Subcutaneous adipose tissue (tissue), 4 donors: Measurements from ENCODE around the gene ELOB. TPM values are rescaled to one million over a fixed set of nuclear protein-coding genes. Genes with fewer than 3 reads are reported as not detected.

Source experiments
- small RNA-seq: library from RNA; depleted of rRNA; stranded (forward); fragments of <200 nt; gene quantifications from one replicate; pipeline ENCODE3, GENCODE V24; 2016
- total RNA-seq, 4 donors: library from RNA; depleted of rRNA; stranded (reverse); fragments of >200 nt; gene quantifications; one replicate each; pipeline ENCODE4 v1.1.0, GENCODE V29; 2016
- TF ChIP-seq, protein P1 (sequence below): fragments of 450-650 bp; IDR thresholded peaks from one replicate; pipeline ENCODE4 v1.5.1; 2016; ENCODE audit warnings: low read depth, mild to moderate bottlenecking, control low read depth, antibody characterized with exemption, moderate library complexity

The ELOB gene
- total RNA-seq, 4 donors from 2014 or later, result 264 to 371 (median 280) TPM

DNA sequence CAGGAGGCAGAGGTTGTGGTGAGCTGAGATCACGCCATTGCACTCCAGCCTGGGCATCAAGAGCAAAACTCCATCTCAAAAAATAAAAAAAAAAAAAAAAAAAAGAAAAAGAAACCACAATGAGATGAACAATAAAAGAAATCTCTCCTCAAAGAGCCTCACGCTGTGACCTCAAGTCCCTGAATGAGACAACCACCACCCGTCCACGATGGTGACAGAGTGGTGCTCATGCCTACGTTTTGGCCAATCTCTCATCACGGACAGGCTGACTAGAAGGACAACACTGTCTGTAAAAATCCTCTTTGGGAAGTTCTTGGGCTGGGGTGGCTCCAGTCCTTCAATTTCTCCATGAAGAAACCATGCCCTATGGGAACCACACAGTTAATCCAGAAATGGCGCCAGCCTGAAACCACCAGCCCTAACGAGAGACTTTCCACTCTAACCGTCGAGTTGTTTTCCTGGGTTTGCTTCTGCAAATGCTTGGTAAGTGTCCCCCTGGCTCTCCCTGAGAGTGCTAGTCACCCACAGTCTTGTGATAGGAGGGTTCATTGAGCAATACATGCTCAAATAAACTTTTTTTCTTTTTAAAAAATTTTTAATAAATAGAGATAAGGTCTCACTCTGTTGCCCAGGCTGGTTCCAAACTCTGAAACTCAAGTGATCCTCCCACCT lies 42.1 kb downstream of the ELOB start:
- TF ChIP-seq, protein P1, sequence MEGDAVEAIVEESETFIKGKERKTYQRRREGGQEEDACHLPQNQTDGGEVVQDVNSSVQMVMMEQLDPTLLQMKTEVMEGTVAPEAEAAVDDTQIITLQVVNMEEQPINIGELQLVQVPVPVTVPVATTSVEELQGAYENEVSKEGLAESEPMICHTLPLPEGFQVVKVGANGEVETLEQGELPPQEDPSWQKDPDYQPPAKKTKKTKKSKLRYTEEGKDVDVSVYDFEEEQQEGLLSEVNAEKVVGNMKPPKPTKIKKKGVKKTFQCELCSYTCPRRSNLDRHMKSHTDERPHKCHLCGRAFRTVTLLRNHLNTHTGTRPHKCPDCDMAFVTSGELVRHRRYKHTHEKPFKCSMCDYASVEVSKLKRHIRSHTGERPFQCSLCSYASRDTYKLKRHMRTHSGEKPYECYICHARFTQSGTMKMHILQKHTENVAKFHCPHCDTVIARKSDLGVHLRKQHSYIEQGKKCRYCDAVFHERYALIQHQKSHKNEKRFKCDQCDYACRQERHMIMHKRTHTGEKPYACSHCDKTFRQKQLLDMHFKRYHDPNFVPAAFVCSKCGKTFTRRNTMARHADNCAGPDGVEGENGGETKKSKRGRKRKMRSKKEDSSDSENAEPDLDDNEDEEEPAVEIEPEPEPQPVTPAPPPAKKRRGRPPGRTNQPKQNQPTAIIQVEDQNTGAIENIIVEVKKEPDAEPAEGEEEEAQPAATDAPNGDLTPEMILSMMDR, result no peak

DNA sequence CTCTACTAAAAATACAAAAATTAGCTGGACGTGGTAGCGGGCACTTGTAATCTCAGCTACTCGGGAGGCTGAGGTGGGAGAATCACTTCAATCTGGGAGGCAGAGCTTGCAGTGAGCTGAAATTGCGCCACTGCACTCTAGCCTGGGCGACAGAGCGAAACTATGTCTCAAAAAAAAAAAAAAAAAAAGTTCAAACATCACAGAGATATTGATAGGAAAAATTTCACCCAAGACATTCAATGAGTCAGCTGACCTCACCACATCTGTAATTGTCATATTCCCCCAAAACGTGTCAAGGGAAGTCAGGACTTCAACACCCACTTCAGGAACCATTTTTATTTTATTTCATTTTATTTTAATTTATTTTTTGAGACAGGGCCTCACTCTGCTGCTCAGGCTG lies 49.0 kb downstream of the ELOB start:
- TF ChIP-seq, protein P1, result no peak

DNA sequence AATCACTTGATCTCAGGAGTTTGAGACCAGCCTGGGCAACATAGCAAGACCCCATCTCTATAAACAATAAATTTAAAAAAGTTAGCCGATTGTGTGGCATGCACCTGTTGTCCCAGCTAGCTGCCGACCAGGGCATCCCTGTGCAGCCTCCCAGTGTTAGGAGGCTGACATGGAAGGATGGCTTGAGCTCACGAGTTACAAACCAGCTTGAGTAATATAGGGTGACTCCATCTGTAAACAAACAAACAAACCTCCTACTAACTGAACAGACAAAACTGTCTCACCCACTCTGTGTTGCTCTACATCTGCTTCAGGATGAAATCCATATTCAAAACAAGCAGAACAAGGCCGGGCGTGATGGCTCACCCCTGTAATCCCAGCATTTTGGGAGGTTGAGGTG lies 50.2 kb downstream of the ELOB start:
- TF ChIP-seq, protein P1, result no peak

DNA sequence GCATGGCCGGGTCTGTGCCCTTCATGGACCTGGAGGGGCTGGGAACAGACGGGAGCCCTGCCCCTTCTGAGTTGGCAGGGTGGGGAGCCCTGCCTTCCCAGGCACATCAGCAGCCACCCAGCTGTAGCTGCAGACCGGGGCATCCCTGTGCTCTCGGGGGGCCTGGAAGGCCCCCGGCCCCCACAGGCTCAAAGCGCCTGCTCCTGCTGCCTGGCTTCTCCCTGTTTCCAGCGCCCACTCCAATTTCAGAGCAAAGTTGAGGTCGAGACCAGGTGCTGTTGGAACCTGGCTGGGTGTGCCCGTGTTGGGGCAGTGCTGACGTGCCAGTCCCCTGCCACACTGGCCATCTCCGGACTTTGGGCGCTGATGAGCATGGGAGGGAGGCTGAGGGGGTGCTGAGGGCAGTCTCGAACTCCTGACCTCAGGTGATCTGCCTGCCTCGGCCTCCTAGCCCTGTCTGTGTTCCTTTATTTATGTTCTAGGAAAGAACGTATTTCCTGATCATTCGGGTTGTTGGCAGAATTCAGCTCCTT lies 52.2 kb downstream of the ELOB start:
- TF ChIP-seq, protein P1, result no peak

DNA sequence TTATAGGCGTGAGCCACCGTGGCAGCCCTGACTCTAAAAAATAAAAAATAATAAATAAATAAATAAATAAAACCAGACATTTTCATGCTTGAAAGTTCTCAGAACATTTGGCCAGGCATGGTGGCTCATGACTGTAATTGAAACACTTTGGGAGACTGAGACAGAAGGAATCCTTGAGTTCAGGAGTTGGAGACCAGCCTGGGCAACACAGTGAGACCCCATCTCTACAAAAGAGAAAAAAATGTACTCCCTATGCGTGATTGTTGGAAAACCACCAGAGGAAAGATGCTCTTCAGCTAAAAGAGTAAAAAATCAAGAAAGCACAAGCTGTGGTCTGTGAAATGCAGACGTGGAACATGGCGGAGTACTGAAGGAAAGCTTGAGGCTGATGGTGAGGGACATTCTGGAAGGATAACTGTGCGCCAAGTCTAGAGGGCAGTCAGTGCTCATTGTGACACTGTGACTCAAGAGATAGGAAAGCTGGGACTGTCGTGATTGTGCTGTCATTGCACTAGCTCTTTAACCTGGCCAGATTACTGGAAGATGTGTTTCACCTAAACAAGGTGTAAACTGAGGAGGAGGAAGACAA lies 52.9 kb downstream of the ELOB start:
- TF ChIP-seq, protein P1, result no peak

Small RNA genes within 50 kb of the gene (small RNA-seq; reads per million reads assigned to genes)
- not detected for gene SNORA3C

Other genes starting within 250 kb of the ELOB start
- gene CEMP1, start 245.9 kb downstream of the ELOB start, total RNA-seq, result not detected
- gene PDPK1, start 239.3 kb downstream of the ELOB start, total RNA-seq, result 10 to 100 TPM; 23.6 to 37.4 (median 34.2) TPM
- gene KCTD5, start 94.8 kb downstream of the ELOB start, total RNA-seq, result 10 to 100 TPM; 13.7 to 22.7 (median 21.2) TPM
- gene PRSS27, start 57.1 kb downstream of the ELOB start, total RNA-seq, result 1 to 10 TPM in 3 of 4 donors, under 1 TPM in 1; 0.82 to 3.0 (median 1.4) TPM
- 100 to 1,000 TPM; 245 to 552 (median 404) TPM for gene SRRM2, start 24.6 kb downstream of the ELOB start, total RNA-seq
- gene PRSS33, start 10.3 kb upstream of the ELOB start, total RNA-seq, result not detected
- not detected for gene PRSS41, start 21.2 kb upstream of the ELOB start, total RNA-seq
- under 1 TPM in 1 of 4 donors, not detected in 3; 0.68 TPM for gene PRSS21, start 40.0 kb upstream of the ELOB start, total RNA-seq
- gene ZG16B, start 53.0 kb upstream of the ELOB start, total RNA-seq, result 1 to 10 TPM in 1 of 4 donors, not detected in 3; 3.1 TPM
- 1 to 10 TPM in 1 of 4 donors, not detected in 3; 1.5 TPM for gene PRSS22, start 80.9 kb upstream of the ELOB start, total RNA-seq
- 10 to 100 TPM; 20.5 to 61.4 (median 29.1) TPM for gene FLYWCH2, start 105.9 kb upstream of the ELOB start, total RNA-seq
- gene FLYWCH1, start 134.7 kb upstream of the ELOB start, total RNA-seq, result 10 to 100 TPM; 11.6 to 62.9 (median 18.7) TPM
- not detected for gene KREMEN2, start 187.0 kb upstream of the ELOB start, total RNA-seq
- gene PAQR4, start 192.1 kb upstream of the ELOB start, total RNA-seq, result 1 to 10 TPM; 1.5 to 5.7 (median 3.8) TPM
- gene PKMYT1, start 203.2 kb upstream of the ELOB start, total RNA-seq, result 1 to 10 TPM in 3 of 4 donors, not detected in 1; 1.5 to 2.0 (median 1.8) TPM
- 1 to 10 TPM in 1 of 4 donors, not detected in 3; 1.3 TPM for gene CLDN9, start 235.6 kb upstream of the ELOB start, total RNA-seq
- gene CLDN6, start 240.9 kb upstream of the ELOB start, total RNA-seq, result not detected
- 10 to 100 TPM in 2 of 4 donors, 1 to 10 TPM in 2; 8.1 to 20.7 (median 13.5) TPM for gene TNFRSF12A, start 243.1 kb upstream of the ELOB start, total RNA-seq
- gene HCFC1R1, start 246.7 kb upstream of the ELOB start, total RNA-seq, result 10 to 100 TPM; 17.8 to 30.9 (median 27.9) TPM
- gene THOC6, start 246.8 kb upstream of the ELOB start, total RNA-seq, result 10 to 100 TPM; 10.8 to 17.2 (median 13.8) TPM